HG02642 (cell line): ENCODE measurements around the gene STK33.
A peak's percentile ranks its signal among the peaks of the same experiment; 100 is the strongest.
"Not testable (repeated sequence)": the region's sequence is repeated elsewhere in the genome, so short reads cannot be mapped to it uniquely, and the experiment has no call there.

Experiments
- ATAC-seq: cut with Tn5 transposase; IDR thresholded peaks from one replicate; pipeline ENCODE4 v1.9.1; 2021; ENCODE audit warnings: mild to moderate bottlenecking; ENCODE audit not compliant: unreplicated experiment, poor library complexity

The STK33 gene

GRCh38 chr11:8545698-8546366 lies 48.2 kb downstream of the STK33 start:
- no peak for ATAC-seq

DNA sequence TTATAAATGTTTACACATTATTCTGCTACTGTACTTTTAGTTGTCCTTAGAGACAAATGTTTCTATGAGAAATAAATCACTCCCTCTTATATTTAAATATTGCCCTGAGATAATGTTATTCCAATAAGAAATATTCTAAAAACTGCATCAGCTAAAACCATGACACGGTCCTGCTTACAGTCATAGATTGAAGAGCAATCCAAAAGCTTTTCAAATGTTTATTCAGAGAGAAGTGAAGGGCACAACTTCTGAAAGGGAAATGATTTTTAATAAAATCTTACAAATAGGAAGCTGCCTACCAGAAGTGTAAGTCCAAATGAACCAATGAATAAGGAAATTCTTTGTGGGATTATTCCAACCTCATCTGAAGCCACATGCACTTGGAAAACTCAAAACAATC lies 49.2 kb downstream of the STK33 start:
- ATAC-seq, result no peak

GRCh38 chr11:8543278-8543677 lies 50.8 kb downstream of the STK33 start:
- ATAC-seq, result no peak

GRCh38 chr11:8541448-8541847 lies 52.6 kb downstream of the STK33 start:
- no peak for ATAC-seq

DNA sequence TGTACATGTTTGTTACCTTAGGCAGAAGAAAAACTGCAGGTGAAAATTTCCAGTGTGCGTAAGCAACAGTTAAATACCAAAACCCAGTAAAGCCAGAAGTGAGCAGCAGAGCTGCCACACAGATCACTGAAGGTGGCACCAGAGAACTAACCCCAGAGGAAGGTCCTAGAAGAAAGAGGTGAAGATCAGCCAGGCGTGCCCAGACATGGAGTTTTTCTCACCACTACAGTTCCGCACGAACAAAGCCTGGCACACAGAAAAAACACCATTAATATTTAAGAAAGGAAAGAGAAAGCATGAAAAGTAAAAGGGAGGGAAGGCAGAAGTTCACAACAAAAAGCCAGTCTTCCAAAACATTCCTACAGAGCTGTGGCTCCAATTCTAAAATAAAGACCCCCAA lies 60.7 kb downstream of the STK33 start:
- peak; percentile 67 for ATAC-seq

- peak; percentile 59 for ATAC-seq
Measured at GRCh38 chr11:8532475-8532874, 61.6 kb downstream of the STK33 start.

DNA sequence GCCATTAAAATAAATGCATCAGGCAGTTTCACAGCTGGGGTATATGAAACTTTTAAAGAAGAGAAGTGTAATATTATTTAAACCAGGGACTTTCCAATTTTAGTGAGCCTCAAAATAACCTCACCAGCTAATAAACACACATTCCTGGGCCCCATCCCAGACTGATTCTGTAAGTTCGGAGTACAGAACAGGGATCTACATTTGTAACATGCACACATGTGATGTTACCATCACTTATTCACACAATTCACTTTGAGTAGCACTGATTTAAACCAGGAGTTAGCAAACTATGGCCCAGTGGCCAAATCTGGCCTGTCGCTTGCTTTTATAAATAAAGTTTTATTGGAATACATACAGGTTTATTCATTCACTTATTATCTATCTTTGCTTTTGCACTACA lies 62.0 kb downstream of the STK33 start:
- no peak for ATAC-seq

DNA sequence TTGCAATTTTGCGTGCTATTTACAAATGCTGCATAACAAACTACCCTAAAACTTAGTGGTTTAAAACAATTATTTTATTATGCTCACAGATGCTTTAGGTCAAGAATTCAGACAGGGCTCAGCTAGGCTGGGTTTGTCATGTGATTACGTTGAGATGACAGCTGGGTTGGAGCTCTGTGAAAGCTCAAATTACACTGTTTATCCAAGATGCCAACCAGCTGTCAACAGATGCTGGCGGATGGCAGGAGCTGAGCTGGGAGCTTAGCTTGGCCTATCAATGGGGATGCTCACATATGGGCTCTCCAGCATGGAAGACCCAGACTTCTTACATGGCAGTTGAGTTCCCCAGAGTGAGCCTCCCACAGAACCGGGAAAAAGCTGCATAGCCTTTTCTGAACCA lies 62.7 kb downstream of the STK33 start:
- no peak for ATAC-seq

- ATAC-seq, result no peak
Measured at GRCh38 chr11:8527939-8528338, 66.1 kb downstream of the STK33 start.

- ATAC-seq, result no peak
Measured at GRCh38 chr11:8523396-8523795, 70.6 kb downstream of the STK33 start.

GRCh38 chr11:8512547-8512946 lies 81.5 kb downstream of the STK33 start:
- ATAC-seq, result no peak

- ATAC-seq, result no peak
Measured at GRCh38 chr11:8503910-8504364, 90.1 kb downstream of the STK33 start.

- ATAC-seq, result no peak
Measured at GRCh38 chr11:8501836-8502235, 92.2 kb downstream of the STK33 start.

DNA sequence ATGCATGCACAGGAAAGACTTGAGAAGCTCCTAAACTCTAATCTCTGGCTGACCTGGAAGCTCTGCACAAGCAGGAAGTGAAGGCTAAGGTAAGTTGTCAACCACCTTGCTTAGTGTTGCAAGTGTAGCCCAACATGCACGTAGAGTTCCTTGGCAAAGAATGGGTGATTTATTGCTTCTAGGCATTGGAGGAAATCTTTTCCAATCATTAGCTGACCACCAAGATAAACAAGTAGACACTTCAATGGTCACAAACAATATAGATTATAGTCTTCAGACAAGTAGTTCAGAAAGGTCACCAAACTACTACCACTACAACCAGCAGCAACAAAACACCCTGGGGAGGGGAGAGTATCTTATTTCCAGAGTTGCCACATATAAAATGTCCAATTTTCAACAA lies 105.6 kb downstream of the STK33 start:
- ATAC-seq, result no peak

- ATAC-seq, result no peak
Measured at GRCh38 chr11:8487261-8487660, 106.8 kb downstream of the STK33 start.

- no peak for ATAC-seq
Measured at GRCh38 chr11:8484251-8484650, 109.8 kb downstream of the STK33 start.

GRCh38 chr11:8480858-8481257 lies 113.2 kb downstream of the STK33 start:
- no peak for ATAC-seq

- peak; percentile 81 for ATAC-seq
Measured at GRCh38 chr11:8477680-8478079, 116.3 kb downstream of the STK33 start.

- no peak for ATAC-seq
Measured at GRCh38 chr11:8477151-8477550, 116.9 kb downstream of the STK33 start.

DNA sequence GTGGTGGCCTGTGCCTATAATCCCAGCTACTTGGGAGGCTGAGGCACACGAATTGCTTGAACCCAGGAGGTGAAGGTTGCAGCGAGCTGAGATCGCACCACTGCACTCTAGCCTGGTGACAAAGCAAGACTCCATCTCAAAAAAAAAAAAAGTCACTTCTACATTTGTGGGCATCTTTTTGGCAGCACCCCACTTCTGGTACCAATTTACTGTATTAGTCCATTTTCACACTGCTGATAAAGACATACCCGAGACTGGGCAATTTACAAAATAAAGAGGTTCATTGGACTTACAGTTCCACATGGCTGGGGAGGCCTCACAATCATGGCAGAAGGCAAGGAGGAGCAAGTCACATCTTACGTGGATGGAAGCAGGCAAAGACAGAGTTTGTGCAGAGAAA lies 126.2 kb downstream of the STK33 start:
- ATAC-seq, result not testable (repeated sequence)

DNA sequence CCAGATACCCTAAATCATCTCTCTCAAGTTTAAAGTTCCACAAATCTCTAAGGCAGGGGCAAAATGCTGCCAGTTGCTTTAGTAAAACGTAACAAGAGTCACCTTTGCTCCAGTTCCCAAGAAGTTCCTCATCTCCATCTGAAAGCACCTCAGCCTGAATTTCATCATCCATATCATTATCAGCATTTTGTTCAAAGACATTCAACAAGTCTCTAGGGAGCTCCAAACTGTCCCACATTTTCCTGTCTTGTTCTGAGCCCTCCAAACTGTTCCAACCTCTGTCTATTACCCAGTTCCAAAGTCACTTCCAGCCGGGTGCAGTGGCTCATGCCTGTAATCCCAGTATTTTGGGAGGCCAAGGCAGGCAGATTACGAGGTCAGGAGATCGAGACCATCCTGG lies 126.7 kb downstream of the STK33 start:
- ATAC-seq, result not testable (repeated sequence)

DNA sequence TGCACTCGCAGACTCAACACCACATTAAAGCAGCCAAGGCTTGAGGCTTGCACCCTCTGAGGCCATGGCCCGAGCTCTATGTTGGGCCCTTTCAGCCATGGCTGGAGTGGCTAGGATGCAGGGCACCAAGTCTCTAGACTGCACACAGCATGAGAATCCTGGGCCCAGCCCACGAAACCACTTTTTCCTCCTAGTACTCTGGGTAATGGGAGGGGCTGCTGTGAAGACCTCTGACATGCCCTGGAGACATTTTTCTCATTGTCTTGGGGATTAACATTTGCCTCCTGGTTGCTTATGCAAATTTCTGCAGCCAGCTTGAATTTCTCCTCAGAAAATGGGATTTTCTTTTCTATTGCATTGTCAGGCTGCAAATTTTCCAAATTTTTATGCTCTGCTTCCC lies 127.1 kb downstream of the STK33 start:
- ATAC-seq, result not testable (repeated sequence)
